ENCODE results near the gene ENC1. TPM values are rescaled to one million over a fixed set of nuclear protein-coding genes. Genes with fewer than 3 reads are reported as not detected.

ENC1 gene
- total RNA-seq, 4 donors from 2014 or later: 14.9 to 26.9 (median 22.0) TPM

- no peak for DNase-seq
- no peaks in the 10 kb centered on the region for H3K27me3 ChIP-seq
- no peak overlapping the region for H3K27ac ChIP-seq
- no peaks in the 10 kb centered on the region for H3K9me3 ChIP-seq
- intact Hi-C loops (cut with DNase I; ENCODE audit: low total_unique reads) (no loop called here), in situ Hi-C loops (cut with MboI; ENCODE audit: low pct_ligation_motif_present in 1 of 4, low pct_unique_long_range_greater_than_20kb in 1 of 4, low sequenced_read_pairs in 3 of 4) (loop anchor here in 3 of 4 donors (25.0 kb wide), 4 partner anchors 224 to 599 kb away; no protein-coding TSS in a partner anchor)
- H3K4me3 ChIP-seq: no peak overlapping the region
- no peaks in the 10 kb centered on the region for H3K36me3 ChIP-seq
- peaks cover 3 to 60% (median 31%) of the 10 kb centered on the region in 4 donors for H3K4me1 ChIP-seq
- WGBS, 2 donors (ENCODE audit: low coverage in 1 of 2): 90 to 95% methylated on average over 2 to 12 of the region's 12 CpGs
- TF ChIP-seq EP300 (IDR thresholded peaks at IDR 0.05; ENCODE audit: low read depth) (no peak), CTCF (IDR thresholded peaks at IDR 0.05) (no peak), POLR2A (IDR thresholded peaks at IDR 0.05) (no peak), POLR2AphosphoS5 (IDR thresholded peaks at IDR 0.05) (no peak)
These were observed 4.4 kb downstream of the ENC1 start for GRCh38 chr5:74636149-74636548.

GRCh38 chr5:74634611-74635286 lies 5.8 kb downstream of the ENC1 start:
- Histone ChIP-seq H3K27ac (no peak overlapping the region), H3K36me3 (no peaks in the 10 kb centered on the region), H3K4me1 (peaks cover 3 to 61% (median 32%) of the 10 kb centered on the region in 4 donors), H3K9me3 (no peaks in the 10 kb centered on the region), H3K4me3 (no peak overlapping the region), H3K27me3 (no peaks in the 10 kb centered on the region)
- 92 to 100% methylated on average over 1 to 16 of the region's 16 CpGs for WGBS, 2 donors (ENCODE audit: low coverage in 1 of 2)
- no peak for DNase-seq
- no peak for TF ChIP-seq CTCF (IDR thresholded peaks at IDR 0.05)
- no peak for TF ChIP-seq POLR2A (IDR thresholded peaks at IDR 0.05)
- TF ChIP-seq POLR2AphosphoS5 (IDR thresholded peaks at IDR 0.05): no peak
- no peak for TF ChIP-seq EP300 (IDR thresholded peaks at IDR 0.05; ENCODE audit: low read depth)
- intact Hi-C loops (cut with DNase I; ENCODE audit: low total_unique reads): no loop called here
- in situ Hi-C loops (cut with MboI; ENCODE audit: low pct_ligation_motif_present in 1 of 4, low pct_unique_long_range_greater_than_20kb in 1 of 4, low sequenced_read_pairs in 3 of 4): loop anchor here in 3 of 4 donors (25.0 kb wide), 4 partner anchors 222 to 597 kb away; no protein-coding TSS in a partner anchor

- in situ Hi-C loops (cut with MboI; ENCODE audit: low pct_ligation_motif_present in 1 of 4, low pct_unique_long_range_greater_than_20kb in 1 of 4, low sequenced_read_pairs in 3 of 4) (loop anchor here in 3 of 4 donors (25.0 kb wide), 4 partner anchors 221 to 596 kb away; no protein-coding TSS in a partner anchor), intact Hi-C loops (cut with DNase I; ENCODE audit: low total_unique reads) (no loop called here)
- H3K36me3 ChIP-seq: no peaks in the 10 kb centered on the region
These were observed 6.8 kb downstream of the ENC1 start for GRCh38 chr5:74633695-74634094.

More at GRCh38 chr5:74633695-74634094, 6.8 kb downstream of the ENC1 start:
- no peak overlapping the region for H3K27ac ChIP-seq
- 77 to 85% methylated on average over 3 to 9 of the region's 9 CpGs for WGBS, 2 donors (ENCODE audit: low coverage in 1 of 2)
- no peaks in the 10 kb centered on the region for H3K27me3 ChIP-seq
- DNase-seq: no peak
- no peak overlapping the region for H3K4me3 ChIP-seq
- H3K4me1 ChIP-seq: peaks cover 3 to 51% (median 28%) of the 10 kb centered on the region in 4 donors
- TF ChIP-seq CTCF (IDR thresholded peaks at IDR 0.05) (no peak), POLR2AphosphoS5 (IDR thresholded peaks at IDR 0.05) (no peak), EP300 (IDR thresholded peaks at IDR 0.05; ENCODE audit: low read depth) (no peak), POLR2A (IDR thresholded peaks at IDR 0.05) (no peak)
- H3K9me3 ChIP-seq: no peaks in the 10 kb centered on the region
